Globus pallidus (tissue), 1 donor: ENCODE measurements around the gene PLXNA1.

ENCODE experiments used
- DNase-seq: peaks from one replicate; pipeline ENCODE4 v3.0.0-alpha.2; 2015; ENCODE audit warnings: low spot score

Gene PLXNA1

GRCh38 chr3:126987596-126987995 is 4.7 kb downstream of the PLXNA1 start:
- no peak for DNase-seq

- no peak for DNase-seq
Measured at GRCh38 chr3:126988451-126989021, 5.6 kb downstream of the PLXNA1 start.

- DNase-seq: no peak
Measured at GRCh38 chr3:126989316-126990023, 6.6 kb downstream of the PLXNA1 start.

DNA sequence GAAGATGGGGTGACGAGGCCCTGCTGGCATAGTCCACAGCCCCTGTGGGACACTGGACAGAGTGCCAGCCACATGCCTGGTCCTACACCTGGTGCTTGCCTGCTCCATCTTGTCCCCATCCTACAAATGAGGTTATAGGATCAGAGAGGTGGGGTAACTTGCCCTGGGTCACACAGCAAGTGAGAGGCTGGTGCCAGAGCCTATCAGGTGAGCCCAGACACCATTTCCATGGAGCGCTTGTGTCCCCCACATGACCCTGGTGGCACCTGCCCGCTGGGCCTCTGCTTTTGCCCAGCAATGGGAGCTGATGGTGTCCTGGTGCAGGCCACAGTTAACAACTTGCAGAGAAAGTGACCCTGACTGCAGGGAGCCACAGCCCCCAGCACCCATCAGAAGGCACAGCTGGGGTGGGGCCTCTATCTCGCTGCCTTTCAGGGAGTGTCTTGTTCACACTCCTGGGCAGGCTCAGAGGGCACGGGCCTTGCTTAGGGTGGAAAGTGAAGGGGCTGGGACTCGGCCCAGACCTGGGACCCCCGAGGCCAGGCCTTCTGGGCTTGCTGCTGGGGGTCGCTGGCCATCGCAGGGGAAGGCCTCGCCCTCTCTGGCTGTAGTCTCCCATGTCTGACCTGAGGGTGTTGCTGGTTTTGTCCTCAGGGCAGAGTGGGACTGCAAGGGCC is 7.2 kb downstream of the PLXNA1 start:
- DNase-seq: no peak

- DNase-seq: no peak
Measured at GRCh38 chr3:126990890-126991289, 8.0 kb downstream of the PLXNA1 start.

DNA sequence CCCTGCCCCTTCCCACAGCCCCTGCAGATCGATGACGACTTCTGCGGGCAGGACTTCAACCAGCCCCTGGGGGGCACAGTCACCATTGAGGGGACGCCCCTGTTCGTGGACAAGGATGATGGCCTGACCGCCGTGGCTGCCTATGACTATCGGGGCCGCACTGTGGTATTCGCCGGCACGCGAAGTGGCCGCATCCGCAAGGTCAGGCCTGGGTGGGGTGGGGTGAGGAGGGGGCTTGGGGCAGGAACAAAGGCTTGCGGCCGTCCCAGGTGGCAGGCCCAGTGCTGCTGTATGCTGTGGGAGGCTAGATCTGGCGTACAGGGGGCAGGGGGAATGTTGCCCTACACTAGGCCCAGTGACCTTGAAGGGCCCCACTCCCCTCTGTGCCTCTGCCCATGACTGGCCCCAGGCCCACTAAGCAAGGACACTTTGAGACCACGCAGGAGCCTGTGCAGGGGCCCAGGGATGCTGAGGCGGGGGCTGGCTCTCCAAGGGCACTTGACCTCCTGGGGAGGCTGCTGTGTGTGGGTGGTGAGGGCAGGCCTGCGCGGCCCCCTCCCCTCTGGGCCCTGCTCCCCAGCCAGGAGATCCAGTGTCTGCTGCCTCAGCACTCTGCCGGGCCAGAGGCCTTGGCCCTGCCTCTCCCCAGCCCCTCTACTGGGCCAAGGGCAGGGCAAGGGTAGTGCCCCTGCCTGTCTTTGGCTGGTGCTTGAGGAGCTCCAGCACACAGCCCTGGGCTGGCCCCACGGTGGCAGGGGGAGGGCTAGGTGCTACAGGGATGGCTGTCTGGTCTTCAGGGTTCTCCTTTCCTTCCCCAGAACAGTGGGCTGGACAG is 8.7 kb downstream of the PLXNA1 start:
- DNase-seq: no peak

DNA sequence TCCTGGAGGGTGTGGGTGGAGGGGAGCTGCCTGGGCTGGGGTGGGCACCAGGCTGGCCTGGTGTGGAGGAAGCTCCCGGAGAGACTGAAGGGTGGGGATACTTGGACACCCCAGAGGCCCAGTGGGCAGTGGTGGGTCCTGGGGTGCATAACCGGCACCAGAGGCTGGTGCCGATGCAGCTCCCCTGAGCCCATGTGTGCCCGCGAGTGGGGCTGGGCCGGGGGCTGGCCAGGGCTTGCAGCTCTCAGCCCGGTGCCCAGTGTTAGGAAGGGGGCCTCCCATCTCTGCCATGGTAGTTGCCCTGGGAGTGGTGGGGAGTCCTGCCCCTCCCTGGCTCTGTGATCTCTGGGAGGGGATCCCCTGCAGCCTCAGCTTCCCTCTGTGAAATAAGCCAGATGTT is 9.3 kb downstream of the PLXNA1 start:
- no peak for DNase-seq

DNA sequence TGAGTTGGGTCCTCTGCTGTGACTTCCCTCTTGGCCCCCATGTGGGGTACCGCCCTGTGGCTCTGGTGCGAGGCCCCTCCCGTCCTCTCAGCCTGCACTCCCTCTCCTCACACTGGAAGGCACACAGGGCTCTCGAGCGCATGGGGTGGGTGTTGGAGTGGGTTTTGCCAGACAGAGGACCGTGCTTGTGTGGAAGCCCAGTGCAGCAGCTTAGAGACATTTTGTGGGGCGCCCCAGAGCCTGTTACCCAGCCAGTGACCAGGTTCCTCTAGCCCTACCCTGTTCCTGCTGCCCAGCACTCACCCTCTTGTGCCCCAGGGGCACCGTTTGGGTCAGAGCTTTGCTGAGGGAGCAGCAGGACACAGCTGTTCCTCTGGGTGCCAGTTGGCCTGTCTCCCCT is 9.9 kb downstream of the PLXNA1 start:
- DNase-seq: no peak

DNA sequence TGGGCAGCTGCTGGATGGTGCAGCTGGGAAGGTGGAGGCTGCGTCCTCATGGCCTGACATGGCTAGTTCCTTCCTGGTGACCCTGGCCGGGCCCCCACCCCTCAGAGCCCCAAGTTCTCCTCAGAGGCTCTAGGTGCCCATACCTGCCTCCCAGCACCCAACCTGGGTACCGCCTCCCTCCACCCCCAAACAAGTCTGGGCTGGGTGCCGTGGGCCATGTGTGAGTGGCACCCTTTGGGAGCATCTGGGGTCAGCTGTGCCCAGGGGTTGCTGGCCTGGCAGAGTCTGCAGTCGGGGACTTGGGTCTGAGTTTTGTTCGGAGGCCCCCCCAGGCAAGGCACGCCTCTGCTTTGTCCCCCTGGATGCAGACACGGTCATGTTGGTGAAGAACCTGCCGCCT is 10.5 kb downstream of the PLXNA1 start:
- DNase-seq: no peak

GRCh38 chr3:126994661-126995245 is 11.8 kb downstream of the PLXNA1 start:
- no peak for DNase-seq

GRCh38 chr3:126995254-126995780 is 12.4 kb downstream of the PLXNA1 start:
- no peak for DNase-seq

DNA sequence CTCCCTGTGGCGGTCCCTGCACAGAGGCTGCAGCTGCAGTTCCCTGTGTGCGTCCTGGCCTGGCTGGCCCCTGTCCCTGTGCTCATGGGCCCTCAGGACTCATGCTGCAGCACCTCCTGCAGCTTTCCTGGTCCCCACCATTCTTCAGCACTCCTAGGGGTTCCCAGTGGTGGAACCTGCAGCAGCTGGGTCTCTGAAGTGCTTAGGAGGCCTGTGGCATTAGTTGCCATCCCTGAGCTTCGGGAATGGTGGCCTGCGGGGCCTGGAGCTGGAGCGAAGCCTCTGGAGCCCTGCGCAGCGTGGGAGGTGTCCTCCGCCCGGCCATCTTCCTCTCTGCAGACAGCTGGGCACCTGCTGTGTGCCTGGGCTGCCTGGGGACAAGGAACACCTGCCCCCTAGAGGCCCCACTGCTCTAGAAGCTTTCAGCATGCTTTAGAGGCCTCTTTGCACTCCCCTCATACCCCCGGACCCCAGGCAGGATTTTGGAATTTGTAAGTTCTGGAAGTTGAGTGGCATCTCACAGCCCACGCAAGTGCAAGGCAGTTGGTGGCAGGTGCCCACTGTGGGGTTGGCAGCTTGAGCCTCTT is 13.1 kb downstream of the PLXNA1 start:
- no peak for DNase-seq

GRCh38 chr3:126996905-126997304 is 14.0 kb downstream of the PLXNA1 start:
- no peak for DNase-seq

DNA sequence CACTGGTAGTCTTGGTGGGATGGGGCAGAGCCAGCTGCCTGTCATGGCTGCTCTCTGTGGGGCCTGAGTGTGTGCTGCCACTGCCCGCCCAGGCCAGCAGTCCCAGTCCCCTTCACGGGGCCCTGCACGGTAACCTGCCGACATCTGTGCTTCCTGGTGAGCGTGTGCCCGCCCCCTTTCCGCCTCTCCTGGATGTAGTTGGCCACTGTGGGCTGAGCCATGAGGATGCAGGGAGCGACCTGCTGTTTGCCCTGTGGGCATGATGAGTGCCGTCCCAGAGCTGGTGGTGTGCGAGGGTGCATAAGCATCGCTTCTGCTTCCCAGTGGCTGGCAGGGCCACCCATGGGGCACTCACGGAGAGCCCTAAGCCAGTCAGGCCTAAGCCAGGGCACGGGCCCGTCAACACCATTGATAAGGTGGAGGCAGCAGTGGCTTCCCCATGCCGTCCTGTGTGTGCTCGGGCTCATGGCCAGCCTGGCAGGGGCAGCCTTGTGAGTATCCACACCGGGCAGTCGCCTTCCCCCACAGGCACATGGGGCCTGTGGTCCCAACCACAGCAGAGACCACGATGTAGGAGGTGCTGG is 14.6 kb downstream of the PLXNA1 start:
- DNase-seq: no peak

GRCh38 chr3:126998320-126998719 is 15.4 kb downstream of the PLXNA1 start:
- no peak for DNase-seq

DNA sequence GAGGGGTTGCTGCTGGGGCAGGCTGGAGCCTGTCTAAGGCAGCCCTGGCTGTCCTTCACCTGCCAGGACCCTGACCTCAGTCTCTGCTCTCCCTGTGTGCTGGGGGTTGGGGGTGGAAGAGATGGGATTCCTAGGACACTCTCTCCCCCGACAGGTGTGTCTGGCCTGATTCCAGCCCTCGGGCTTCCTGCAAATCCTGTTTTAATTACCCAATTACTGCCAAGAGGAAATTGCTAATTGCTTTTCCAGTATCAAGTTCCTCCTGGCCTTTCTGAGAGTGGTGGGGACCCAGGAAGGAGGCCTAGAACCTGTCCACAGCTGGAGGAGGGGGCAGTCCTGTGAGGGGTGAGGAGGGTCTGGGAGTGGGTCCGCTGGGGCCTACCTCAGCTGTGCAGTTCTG is 15.8 kb downstream of the PLXNA1 start:
- DNase-seq: no peak

GRCh38 chr3:126999383-126999782 is 16.5 kb downstream of the PLXNA1 start:
- DNase-seq: peak; percentile 84

GRCh38 chr3:127000119-127000518 is 17.2 kb downstream of the PLXNA1 start:
- DNase-seq: peak; percentile 29

DNA sequence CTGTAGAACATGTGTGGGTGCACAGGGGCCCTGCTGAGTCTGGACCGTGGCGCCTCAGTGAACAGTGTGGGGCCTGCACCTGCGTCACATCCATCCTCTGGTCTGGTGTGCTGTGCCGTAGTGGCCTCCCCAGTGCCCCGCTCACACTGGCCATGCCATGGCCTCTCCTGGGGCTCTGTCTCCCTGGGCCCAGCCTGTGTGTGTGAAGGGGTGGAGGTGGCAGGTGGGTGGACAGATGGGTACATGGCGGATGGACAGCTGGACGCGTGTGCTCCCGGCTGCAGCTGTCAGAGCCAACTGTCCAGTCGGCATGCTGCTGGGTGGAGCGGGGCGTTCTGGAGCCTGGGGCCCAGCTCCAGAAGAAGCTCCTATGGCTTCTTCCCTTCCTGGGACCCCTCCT is 17.8 kb downstream of the PLXNA1 start:
- no peak for DNase-seq

- DNase-seq: no peak
Measured at GRCh38 chr3:127001486-127002194, 18.7 kb downstream of the PLXNA1 start.
